ENCODE measurements around the gene PLD5. TPM values are rescaled to one million over a fixed set of nuclear protein-coding genes. Genes with fewer than 3 reads are reported as not detected.

The PLD5 gene
- total RNA-seq, 4 donors from 2014 or later: 0.28 to 0.79 (median 0.34) TPM

- ATAC-seq (ENCODE audit: low FRiP score) (no peak), DNase-seq (ENCODE audit: low spot score) (no peak)
- no peak for TF ChIP-seq CTCF (IDR thresholded peaks at IDR 0.05)
These were observed 67.7 kb downstream of the PLD5 start for GRCh38 chr1:242456726-242457269.

GRCh38 chr1:242455052-242455361, 69.5 kb downstream of the PLD5 start:
- DNase-seq (ENCODE audit: low spot score) (no peak), ATAC-seq (ENCODE audit: low FRiP score) (no peak)
- TF ChIP-seq CTCF (IDR thresholded peaks at IDR 0.05): no peak

- DNase-seq (ENCODE audit: low spot score): no peak
- TF ChIP-seq CTCF (IDR thresholded peaks at IDR 0.05): no peak
- no peak for ATAC-seq (ENCODE audit: low FRiP score)
These were observed 70.0 kb downstream of the PLD5 start for GRCh38 chr1:242454262-242455051.

- DNase-seq (ENCODE audit: low spot score) (no peak), ATAC-seq (ENCODE audit: low FRiP score) (no peak)
- no peak for TF ChIP-seq CTCF (IDR thresholded peaks at IDR 0.05)
These were observed 71.9 kb downstream of the PLD5 start for GRCh38 chr1:242452573-242452972.

- DNase-seq (ENCODE audit: low spot score): no peak
- ATAC-seq (ENCODE audit: low FRiP score): no peak
- no peak for TF ChIP-seq CTCF (IDR thresholded peaks at IDR 0.05)
These were observed 74.8 kb downstream of the PLD5 start for GRCh38 chr1:242449661-242450060.

- TF ChIP-seq CTCF (IDR thresholded peaks at IDR 0.05): no peak
- ATAC-seq (ENCODE audit: low FRiP score) (no peak), DNase-seq (ENCODE audit: low spot score) (no peak)
These were observed 75.4 kb downstream of the PLD5 start for GRCh38 chr1:242448910-242449645.

Measured in omental fat pad (tissue), 4 donors.